HG03439 (cell line): ENCODE data around the gene ST8SIA6.

ENCODE experiments used
- ATAC-seq: cut with Tn5 transposase; IDR thresholded peaks from one replicate; pipeline ENCODE4 v1.9.1; 2021; ENCODE audit warnings: mild to moderate bottlenecking, moderate library complexity; ENCODE audit not compliant: unreplicated experiment

The ST8SIA6 gene

DNA sequence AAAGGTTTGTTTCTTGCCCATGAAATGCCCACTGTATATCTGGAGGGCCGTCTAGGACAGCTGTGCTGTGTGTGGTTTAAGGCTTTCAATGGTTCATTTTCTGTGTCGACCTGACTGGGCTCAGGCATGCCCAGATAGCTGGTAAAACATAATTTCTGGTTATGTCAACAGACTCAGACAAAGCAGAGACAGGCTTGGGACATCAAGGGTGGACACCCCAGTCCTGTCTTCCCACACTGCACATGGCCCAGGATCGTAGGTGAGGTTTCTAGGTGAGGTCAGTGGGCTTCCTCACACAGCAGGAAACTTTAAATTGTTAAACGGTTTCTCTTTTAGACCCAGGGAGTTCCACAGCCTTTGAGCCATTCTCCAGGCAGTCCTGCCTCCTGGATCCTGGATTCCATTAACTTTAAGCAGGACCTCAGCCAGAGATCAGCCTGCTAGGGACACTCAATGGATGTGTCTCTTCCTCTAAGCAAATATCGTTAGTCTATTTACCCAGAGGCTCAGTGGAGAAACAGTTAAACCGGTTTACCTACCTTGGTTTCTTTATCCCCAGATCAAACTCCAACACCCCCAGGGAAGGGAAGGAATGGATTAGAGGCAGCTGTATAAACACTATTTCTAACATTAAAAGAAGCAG lies 66.4 kb downstream of the ST8SIA6 start:
- no peak for ATAC-seq

DNA sequence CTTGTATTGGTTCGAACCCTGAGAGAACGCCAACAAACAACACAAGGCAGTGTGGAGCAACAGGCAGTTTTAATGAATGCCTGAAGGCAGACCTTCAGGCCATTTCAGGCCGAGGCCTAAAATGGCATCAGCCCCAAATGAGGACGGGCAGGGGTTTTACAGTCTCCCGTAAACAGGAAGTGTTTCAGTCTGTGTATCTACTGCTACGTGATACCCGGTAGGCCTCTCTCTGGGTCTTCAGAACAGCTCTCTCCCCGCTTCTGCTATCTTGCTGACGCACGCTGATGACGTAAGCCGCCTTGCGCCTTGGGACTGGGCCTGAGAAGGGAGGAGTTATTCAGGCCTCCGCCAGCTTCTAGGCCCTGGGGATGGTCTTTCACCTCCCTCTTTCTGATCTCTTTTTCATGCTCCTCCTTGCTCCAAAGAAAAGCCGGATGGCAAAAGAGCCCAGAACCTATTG lies 67.7 kb downstream of the ST8SIA6 start:
- ATAC-seq, result no peak

DNA sequence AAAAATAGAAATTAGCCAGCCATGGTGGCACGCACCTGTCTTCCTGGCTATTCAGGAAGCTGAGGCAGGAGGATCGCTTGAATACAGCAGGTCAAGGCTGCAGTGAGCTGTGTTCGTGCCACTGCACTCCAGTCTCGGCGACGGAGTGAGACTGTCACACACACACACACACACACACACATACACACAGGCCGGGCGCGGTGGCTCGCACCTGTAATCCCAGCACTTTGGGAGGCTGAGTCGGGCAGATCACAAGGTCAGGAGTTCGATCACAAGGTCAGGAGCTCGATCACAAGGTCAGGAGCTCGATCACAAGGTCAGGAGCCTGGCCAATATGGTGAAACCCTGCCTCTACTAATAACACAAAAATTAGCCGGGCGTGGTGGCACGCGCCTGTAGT lies 68.4 kb downstream of the ST8SIA6 start:
- ATAC-seq, result no peak

DNA sequence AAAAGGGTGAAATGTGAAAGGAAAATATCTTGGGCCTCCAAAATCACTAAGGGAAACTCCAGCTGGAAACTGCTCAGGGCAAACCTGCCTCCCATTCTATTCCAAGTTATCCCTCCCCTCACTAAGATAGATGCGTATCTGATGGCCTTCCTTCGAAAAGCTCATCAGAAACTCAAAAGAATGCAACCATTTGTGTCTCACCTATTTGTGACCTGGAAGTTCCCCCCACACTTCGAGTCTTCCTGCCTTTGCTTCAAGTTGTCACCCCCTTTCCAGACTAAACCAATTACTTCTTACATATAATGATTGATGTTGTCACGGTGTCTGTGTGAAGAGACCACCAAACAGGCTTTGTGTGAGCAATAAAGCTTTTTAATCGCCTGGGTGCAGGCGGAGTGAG lies 69.3 kb downstream of the ST8SIA6 start:
- no peak for ATAC-seq

DNA sequence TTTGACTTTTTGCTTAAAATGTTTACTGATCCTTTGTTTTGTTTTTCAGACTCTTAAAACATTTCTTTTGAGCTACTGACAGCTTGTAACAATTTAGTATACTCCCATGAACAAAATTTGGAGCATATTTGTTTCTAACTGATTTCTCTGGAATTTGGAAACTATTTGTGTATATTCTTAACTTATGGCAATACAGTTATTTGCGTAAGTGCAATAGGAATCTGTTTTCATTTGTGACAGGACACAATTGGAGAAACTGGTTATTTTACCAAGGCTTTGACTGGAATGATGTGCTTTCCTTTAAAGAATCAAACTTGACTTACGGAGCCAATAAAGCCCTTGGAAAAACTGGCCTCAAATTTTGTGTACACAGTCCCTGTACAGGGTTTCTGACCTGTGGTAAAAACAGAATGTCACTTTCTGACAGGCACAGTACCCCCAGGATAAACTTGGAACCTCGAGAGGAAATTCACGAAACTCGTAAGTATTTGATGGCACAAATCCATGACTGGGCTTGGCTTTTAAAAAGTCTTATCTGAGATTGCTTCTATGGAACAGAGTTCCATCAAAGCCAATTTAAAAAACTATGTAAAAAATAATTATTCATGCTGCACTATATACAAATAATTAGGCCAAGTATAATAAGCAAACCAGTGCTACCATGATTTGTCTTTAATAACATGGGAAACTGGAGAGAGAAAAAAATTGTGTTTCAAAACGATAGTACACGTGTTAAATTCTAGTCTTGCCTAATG lies 70.4 kb downstream of the ST8SIA6 start:
- ATAC-seq, result no peak

DNA sequence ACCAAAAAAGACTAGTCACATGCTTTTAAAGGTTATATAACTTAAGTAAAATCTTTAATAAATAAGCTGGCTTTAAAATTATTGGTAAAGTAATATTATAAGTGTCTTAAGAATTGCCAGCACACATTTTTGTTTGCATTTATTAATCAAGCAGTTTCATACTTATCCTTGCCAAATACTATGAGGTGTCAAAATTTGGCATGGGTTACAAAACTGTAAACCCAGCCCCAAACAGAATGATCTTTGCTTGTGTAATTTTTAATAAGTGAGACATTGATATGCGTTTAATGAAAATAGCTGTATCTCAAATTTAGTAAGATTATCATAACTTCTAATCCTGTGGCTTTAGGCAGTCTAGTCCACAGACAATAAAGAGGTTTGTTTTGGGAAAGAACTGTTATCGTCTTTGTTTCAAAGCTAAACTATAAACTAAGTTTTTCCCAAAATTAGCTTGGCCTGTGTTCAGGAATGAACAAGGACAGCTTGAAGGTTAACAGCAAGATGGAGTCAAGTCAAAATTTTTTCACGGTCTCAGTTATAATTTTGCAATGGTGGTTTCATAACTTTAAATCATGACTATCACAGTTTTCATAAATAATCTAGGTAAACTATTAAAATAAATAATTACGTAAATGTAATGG lies 72.8 kb downstream of the ST8SIA6 start:
- no peak for ATAC-seq

DNA sequence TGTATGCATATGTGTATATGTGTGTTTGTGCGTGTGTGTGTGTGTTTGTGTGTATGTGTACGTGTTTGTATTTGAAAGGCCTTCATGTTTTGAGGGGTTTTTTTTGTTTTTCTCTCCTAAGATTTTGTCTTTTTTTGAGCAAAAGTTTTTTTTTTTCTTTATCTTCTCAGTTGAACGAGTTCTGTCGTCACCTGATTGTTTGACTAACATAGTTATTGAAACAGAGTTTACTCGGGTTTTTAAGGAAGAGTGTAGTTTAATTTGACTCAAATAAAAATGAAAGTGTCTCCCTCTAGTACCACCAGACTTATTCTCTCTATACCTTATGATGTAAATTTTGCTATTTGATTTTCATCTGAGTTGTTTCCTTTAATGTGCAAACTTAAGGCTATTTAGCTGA lies 73.5 kb downstream of the ST8SIA6 start:
- ATAC-seq, result no peak

DNA sequence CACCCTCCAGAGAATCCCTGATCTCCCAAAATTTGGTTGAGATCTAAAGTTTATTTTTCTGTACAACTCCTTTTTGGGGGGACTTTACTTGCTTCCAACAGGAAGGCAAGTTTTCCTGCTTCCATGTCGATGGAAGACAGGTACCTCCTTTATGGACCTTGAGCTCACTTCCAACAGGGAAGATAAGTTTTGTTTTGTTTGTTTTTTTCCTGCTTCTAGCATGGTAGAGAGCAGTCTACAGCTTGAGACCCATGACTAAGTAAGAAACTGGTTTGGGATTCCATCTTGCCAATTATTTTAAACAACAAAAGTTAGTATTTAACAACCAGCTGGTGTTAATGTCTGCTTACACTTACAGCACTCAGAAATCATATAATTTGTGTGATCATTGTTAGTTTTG lies 74.4 kb downstream of the ST8SIA6 start:
- no peak for ATAC-seq

DNA sequence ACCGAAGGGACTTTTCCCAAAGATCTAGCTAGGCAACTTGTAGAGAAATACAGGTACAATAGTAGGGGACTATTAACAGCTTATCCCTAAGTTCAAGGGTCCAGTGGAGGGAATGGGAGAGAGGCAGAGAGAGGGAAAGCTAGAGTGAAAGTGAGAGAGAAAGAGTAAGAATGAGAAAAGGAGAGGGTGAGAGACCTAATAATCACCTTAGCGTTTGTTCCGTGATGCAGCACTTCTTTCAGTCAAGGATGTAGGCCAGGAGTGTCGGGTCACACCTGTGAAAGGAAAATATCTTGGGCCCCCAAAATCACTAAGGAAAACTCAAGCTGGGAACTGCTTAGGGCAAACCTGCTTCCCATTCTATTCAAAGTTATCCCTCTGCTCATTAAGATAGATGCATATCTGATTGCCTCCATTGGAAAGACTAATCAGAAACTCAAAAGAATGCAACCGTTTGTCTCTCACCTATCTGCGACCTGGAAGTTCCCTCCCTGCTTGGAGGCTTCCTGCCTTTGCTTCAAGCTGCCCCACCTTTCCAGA lies 75.2 kb downstream of the ST8SIA6 start:
- no peak for ATAC-seq

DNA sequence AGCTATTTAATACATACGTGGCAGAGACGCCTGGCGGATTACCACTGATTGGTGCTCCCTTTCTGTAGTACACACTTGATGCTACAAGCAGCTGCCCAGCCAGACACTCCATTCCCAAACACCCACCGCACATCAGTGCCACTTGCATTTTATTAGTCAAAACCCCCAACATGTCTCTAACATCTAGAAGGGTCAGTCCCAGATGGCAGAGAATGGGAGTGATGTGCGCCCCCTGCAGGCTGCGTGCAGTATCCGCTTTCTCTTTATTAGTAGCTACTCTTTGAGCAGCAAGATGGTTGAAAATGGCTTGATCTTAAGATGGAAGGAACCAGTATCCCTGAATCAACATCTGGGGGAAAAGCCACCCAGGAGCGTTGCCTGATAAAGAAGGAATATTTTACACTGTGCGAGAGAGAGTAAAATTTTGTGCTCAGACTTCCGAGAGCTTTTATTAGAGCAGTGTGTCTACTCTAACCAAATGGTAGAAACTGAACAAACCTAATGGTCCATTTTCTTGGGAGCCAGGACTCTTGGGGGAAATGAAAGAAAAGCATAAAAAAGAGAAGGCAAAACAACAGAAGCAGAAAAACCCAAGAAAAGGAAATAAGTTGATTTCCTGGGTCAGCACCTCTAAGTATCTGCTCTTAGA lies 78.3 kb downstream of the ST8SIA6 start:
- ATAC-seq, result no peak

DNA sequence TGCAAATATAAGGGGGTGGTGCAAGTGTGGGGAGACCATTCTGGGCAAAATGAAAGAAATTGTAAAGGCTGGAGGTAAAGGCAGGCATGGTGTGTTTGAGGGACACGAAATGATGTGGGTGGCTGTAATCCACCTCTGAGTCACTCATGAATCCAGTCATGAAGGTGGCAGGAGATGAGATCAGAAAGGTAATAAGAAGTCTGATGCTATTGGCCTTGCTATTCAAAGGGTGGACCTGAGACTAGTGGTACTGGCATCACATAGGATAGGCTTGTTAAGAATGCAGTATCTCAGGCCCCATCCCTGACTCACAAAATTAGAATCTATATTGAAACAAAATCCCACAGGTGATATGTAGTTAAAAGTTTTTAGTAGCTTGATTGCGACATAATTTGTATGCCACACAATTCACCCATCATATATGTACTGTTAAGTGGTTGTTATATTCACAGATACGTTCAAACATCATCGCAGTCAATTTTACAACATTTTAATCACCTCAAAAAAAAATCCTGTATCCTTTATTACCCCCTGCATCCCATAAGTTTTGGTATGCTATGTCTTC lies 85.6 kb downstream of the ST8SIA6 start:
- ATAC-seq, result no peak

DNA sequence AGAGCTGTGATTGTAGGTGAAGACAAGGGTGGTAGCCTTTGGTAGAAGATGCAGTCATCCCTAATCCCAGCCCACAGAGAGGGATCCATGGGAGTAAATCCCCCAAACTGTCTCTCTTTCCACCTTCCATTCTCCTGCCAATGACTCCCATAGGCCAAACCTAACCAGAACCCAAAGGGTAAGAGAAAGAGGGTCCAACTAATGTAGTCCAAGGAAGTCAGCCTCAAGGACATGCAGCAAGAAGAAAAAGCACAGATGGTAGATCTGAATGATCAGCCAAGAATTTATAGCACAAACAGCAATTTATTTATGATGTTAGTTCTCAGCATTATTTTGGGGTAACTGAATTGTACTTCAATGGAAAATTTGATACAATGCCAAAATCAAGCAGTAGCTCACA lies 87.7 kb downstream of the ST8SIA6 start:
- no peak for ATAC-seq

DNA sequence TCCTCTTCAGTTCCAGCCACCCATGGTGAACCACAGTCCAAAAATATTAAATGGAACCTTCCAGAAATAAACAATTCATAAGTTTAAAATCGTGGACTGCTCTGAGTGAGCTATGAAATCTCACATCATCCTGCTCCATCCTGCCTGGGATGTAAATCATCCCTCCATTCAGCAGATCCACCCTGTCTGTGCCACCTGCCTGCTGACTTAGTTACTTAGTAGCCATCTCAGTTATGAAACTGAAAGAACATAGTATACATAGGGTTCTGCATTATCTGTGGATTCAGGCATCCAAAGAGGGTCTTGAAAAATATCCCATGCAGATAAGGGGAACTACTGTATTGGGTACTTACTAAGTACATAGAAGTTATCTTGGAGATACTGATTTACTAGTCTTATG lies 89.0 kb downstream of the ST8SIA6 start:
- no peak for ATAC-seq

DNA sequence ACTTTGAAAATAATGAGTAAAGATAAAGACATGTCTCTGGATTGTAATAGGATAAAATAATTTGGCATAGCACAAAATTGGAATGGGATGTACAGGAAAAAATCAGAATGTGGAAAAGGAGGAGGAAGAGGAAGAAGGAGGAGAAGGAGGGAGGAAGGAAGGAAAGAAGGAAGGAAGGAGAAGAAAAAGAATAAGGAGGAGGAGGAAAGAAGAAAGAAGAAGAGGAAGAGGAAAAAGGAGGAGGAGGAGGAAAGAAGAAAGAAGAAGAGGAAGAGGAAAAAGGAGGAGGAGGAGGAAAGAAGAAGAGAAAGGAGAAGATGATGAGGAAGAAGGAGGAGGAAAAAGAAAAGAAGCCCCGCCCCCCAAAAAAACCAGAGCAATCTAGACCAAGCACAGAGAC lies 95.9 kb downstream of the ST8SIA6 start:
- no peak for ATAC-seq

DNA sequence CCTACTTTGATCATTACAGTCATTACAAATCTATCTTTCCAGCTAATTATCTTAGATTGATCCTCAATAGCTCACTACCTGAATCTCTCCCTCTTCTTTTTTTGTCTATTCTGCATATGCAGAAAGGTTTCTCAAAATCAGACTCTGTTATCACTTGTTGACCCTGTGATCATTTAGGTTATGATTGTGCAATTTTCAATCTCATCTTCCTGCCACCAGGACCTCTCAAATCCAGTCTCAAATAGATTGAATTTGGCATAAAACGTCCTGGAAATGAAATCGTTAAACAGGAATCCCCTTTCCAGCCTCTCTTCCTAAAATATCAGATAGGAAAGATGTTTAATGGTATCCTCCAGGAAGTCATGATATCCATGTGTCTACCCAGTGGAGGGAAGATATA lies 96.6 kb downstream of the ST8SIA6 start:
- ATAC-seq, result no peak

DNA sequence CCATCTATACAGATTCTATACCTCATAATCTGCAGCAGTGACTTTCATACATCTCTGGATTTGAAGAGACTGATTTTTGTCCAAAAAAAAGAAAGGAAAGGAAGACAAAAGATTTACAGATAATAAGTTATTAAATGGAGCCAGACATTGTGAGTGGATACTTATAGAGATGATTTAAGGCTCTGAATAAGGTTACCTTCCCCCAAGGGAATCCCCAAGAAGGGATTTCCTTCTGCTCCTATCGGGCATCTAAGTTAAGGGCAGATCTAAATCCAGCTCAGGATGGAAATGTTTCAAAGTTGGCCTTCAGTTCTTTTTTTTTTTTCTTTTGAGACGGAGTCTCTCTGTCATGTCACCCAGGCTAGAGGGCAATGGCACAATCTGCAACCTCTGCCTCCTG lies 97.6 kb downstream of the ST8SIA6 start:
- no peak for ATAC-seq

DNA sequence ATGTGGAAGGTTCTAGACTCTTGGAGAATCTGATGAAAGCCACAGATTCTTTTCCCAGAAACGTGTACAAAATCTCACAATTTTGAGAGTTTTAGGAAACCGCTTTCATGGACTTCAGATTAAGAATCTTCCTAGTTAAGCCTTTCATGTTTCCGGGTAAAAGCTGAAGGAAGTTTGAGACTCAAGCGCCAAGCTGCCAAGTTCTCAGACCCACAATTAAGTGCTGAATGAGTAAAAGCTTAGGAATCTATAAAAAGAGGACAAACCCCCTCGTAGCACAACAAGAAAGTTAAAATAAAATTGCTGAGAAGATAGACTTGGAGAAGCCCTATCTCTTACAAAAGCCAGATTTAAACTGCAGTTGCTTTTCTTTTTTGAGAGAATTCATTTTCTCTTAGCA lies 99.6 kb downstream of the ST8SIA6 start:
- no peak for ATAC-seq

DNA sequence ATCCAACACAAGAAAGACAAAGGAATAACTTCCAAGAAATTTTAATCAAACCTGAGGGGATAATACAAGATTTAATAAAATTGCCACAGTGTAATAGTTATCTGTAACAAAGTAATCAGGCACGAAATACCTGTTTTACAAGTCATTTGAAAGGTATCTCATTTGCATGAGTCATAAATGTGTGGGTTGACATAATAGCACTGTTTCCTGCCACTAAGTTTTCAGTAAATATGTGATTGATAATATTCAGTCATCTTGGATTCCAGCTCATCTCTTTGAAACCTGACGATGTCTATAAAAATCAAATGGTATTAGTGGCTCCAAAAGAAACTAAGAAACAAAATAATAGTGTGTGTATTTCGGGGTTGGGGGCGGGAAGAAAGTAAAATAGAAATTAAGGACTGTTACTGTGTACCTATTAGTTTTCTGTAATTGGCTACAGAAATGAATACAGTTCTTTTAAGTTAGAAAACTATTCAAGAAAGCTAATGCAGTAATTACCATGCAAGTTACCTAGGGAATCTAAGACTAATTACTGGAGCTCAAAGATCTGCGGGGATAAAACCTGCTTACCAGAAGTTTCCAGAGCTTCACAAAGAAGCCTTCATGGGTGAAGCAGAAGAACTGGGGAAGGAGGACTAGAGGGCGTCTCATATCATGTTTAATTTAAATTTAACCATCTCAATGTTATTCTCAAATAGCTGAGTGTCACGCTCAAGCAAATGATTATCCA lies 100.7 kb downstream of the ST8SIA6 start:
- no peak for ATAC-seq

DNA sequence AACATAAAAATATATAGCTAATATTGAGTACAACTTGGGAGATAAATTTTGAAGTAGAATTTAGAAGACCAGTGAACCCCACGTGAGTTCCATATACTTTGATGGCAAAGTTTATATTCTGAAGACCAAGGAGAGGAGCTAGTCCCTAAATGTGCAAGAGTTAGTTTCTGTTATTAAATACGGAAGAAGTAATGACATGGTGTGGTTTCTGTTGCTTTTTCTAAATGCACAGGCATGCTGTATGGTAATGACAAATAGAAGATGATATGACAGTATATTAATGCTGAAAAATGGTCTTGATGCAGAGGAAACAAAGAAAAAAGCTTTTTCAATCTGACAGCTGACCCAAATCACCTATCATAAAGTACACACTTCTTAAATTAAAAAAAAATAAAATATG lies 101.8 kb downstream of the ST8SIA6 start:
- no peak for ATAC-seq

DNA sequence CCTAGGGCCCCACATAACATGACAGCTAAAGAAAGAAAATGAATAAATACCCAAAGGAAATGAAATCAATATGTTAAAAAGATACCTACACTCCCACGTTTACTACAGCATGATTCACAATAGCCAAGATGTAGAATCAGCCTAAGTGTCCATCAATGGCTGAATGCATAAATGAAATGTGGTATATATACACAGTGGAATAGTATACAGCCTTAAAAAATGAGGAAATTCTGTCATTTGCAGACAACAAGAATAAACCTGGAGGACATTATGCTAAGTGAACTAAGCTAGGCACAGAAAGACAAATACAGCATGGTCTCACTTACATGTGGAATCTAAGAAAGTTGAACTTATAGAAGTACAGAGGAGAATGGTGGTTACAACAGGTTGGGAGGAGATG lies 102.9 kb downstream of the ST8SIA6 start:
- no peak for ATAC-seq
